ENCODE measurements around the gene AGR3.

Gene AGR3

GRCh38 chr7:16826060-16826459, 55.7 kb downstream of the AGR3 start:
- DNase-seq = no peak

- no peak for DNase-seq
Observed at GRCh38 chr7:16822029-16822428, 59.8 kb downstream of the AGR3 start.

GRCh38 chr7:16818732-16819131, 63.1 kb downstream of the AGR3 start:
- no peak for DNase-seq

GRCh38 chr7:16817536-16817935, 64.2 kb downstream of the AGR3 start:
- DNase-seq = no peak

- no peak for DNase-seq
Observed at GRCh38 chr7:16816824-16817223, 65.0 kb downstream of the AGR3 start.

GRCh38 chr7:16815001-16815400, 66.8 kb downstream of the AGR3 start:
- DNase-seq = no peak

GRCh38 chr7:16813232-16813616, 68.6 kb downstream of the AGR3 start:
- no peak for DNase-seq

GRCh38 chr7:16812542-16813231, 69.1 kb downstream of the AGR3 start:
- DNase-seq = no peak

GRCh38 chr7:16811551-16811950, 70.2 kb downstream of the AGR3 start:
- no peak for DNase-seq

GRCh38 chr7:16810573-16810972, 71.2 kb downstream of the AGR3 start:
- no peak for DNase-seq

GRCh38 chr7:16810112-16810511, 71.7 kb downstream of the AGR3 start:
- no peak for DNase-seq

Measured in effector CD4-positive, alpha-beta T cell (primary cell).